GM12891 (cell line): ENCODE measurements around the gene RBX1.

Experiments
- PAX5 ChIP-seq: IDR thresholded peaks from 2 replicates; pipeline ENCODE4 v1.6.1; 2011; ENCODE audit warnings: low read length, moderate library complexity, mild to moderate bottlenecking; ENCODE audit not compliant: insufficient read depth, severe bottlenecking
- POLR2A ChIP-seq: IDR thresholded peaks from 2 replicates; pipeline ENCODE4 v1.6.1; 2011; ENCODE audit warnings: low read depth, low read length, control low read depth
- POLR2AphosphoS5 ChIP-seq: IDR thresholded peaks from 2 replicates; pipeline ENCODE4 v1.6.1; 2011; ENCODE audit warnings: low read depth, low read length, control low read depth
- POU2F2 ChIP-seq: IDR thresholded peaks from 2 replicates; pipeline ENCODE4 v1.6.1; 2011; ENCODE audit warnings: low read depth, mild to moderate bottlenecking, control low read depth, low read length, moderate library complexity
- SPI1 ChIP-seq: IDR thresholded peaks from 2 replicates; pipeline ENCODE4 v1.6.1; 2011; ENCODE audit warnings: low read depth, low read length, control low read depth
- TAF1 ChIP-seq: IDR thresholded peaks from 2 replicates; pipeline ENCODE4 v1.6.1; 2011; ENCODE audit warnings: low read depth, low read length, control low read depth

DNA sequence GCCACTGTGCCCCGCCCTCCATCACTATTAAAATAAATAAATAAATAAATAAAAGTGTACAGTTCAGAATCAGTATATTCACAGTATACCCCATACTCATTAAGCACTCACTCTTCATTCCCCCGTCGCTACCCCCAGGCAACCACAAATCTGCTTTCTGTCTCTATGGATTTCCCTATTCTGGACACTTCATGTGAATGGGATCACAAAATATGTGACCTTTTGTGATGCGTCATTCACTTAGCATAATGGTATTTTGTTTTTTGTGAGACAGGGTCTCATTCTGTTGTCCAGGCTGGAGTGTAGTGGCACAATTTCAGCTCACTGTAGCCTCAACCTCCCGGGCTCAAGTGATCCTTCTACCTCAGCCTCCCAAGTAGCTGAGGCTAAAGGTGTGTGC is 52.8 kb downstream of the RBX1 start:
- TF ChIP-seq POLR2A (no peak), POLR2AphosphoS5 (no peak), TAF1 (no peak), PAX5 (no peak), POU2F2 (no peak), SPI1 (no peak)
